GM13977 (cell line): ENCODE results near the gene CUX1.
A peak's percentile ranks its signal among the peaks of the same experiment; 100 is the strongest.

Experiments
- DNase-seq: peaks from one replicate; pipeline ENCODE4 v3.0.0; 2012; ENCODE audit warnings: low spot score
- in situ Hi-C: fragments of 300-500 bp; cut with MboI; formaldehyde crosslinking; loops from one replicate; pipeline ENCODE4 v1.12.0; 2022; ENCODE audit warnings: low sequenced_read_pairs, low pct_unique_long_range_greater_than_20kb, mixed read lengths, inconsistent platforms; ENCODE audit not compliant: unreplicated experiment
- TF ChIP-seq, protein P1 (sequence below): IDR thresholded peaks from 2 replicates; pipeline ENCODE4 v1.5.1; 2012; ENCODE audit warnings: mild to moderate bottlenecking, control low read depth; ENCODE audit not compliant: insufficient read depth; ENCODE audit errors: extremely low read depth, missing control alignments

Gene CUX1

DNA sequence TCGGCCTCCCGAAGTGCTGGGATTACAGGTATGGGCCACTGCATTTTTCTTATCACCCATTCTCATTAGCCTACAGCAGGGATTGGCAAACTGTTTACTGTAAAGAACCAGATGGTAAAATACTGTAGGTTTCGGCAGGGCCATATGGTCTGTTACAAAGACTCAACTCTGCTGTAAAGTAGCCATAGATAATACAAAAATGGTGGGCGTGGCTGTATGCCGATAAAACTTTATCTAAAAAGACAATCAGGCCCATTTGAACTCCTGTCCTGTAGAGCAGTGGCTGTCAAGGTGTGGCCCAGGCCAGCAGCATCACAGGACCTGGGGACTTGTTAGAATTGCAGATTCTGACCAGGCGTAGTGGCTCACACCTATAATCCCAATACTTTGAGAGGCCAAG lies 134.3 kb downstream of the CUX1 start:
- in situ Hi-C loops: no loop called here
- no peak for DNase-seq
- TF ChIP-seq, protein P1, sequence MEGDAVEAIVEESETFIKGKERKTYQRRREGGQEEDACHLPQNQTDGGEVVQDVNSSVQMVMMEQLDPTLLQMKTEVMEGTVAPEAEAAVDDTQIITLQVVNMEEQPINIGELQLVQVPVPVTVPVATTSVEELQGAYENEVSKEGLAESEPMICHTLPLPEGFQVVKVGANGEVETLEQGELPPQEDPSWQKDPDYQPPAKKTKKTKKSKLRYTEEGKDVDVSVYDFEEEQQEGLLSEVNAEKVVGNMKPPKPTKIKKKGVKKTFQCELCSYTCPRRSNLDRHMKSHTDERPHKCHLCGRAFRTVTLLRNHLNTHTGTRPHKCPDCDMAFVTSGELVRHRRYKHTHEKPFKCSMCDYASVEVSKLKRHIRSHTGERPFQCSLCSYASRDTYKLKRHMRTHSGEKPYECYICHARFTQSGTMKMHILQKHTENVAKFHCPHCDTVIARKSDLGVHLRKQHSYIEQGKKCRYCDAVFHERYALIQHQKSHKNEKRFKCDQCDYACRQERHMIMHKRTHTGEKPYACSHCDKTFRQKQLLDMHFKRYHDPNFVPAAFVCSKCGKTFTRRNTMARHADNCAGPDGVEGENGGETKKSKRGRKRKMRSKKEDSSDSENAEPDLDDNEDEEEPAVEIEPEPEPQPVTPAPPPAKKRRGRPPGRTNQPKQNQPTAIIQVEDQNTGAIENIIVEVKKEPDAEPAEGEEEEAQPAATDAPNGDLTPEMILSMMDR: no peak

DNA sequence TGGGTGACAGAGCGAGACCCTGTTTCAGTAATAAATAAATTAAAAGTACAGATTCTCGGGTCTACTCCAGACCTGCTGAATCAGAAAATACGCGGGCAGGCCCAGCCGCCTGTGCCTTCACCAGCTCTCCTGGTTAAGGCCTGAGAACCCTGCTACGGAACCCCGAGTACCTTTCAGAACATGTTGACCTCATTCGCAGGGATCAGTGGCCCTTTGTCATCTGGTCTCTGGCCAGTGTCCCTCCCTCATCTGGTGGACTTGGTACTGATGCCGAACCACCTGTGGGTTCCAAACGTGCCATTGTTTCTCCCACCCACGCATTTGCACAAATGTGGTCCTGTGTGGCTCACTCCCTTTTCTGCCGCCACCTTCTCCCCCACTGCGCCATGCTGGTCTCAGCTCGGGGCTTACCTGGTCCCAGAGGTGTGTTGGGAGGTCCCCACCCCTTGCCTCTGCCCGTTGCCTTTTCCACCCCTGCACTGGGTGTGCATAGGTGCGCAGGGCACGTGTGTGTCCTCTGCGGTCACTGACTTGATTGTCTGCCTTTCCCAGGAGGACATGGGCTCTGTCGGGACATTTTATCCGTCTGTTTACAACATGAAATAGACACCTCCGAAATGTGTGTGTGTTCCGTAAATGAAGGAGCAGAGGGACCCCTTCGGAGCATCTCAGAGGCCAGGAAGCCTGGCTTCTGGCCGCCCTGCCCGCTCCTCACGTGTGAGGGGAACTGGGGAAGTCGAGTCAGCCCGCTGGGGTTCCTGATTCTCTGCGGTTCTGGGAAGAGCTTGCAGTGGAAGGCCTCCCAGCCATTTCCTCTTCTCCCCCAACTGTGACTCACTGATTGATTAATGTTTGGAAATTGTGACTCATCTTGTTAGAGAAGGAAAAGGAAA lies 135.2 kb downstream of the CUX1 start:
- TF ChIP-seq, protein P1: no peak
- DNase-seq: no peak
- in situ Hi-C loops: no loop called here

DNA sequence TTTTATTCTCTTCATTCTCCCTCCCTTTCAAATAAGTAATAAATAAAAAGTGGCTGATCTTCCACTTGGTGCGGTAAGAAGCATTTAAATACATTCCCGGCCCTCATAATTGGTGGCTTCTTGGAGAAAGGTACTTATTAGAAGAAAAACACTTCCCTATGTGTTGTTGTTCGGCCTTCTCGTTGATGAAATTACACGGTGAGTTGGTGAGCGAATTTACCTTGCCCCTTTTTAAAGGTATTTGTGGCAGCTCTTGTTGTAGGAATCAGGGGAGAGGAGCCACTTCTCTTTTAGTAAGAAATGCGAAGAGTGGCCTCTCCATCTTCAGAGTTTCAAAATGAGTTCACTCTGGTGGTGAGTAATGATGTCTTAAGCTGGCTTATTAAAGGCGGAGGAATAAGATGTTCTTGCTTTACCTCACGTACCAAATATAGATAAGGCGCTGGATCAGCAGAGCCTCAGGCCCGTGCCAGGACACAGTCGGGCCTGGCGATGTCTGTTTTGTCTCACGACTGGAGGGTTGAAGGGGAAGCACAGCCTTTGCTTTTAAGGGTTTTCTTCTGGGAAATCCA lies 135.9 kb downstream of the CUX1 start:
- in situ Hi-C loops: no loop called here
- peak; percentile 79 for DNase-seq
- TF ChIP-seq, protein P1: no peak

DNA sequence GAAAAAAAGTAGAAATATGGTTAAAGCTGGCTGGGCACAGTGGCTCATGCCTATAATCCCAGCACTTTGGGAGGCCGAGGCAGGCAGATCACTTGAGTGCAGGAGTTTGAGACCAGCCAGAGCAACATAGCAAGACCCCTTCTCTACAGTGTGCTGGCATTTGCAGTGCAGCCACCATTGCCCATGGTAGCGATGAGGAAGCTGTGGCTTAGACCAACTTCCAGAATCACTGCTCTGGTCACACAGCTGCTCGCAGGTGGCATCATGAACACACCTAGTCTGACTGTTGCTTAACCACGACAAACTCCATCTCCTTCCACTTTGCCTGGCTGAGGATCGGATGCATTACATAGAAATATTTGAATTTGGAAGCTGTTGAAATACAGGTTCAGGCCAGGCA lies 137.1 kb downstream of the CUX1 start:
- TF ChIP-seq, protein P1: no peak
- in situ Hi-C loops: no loop called here
- no peak for DNase-seq

DNA sequence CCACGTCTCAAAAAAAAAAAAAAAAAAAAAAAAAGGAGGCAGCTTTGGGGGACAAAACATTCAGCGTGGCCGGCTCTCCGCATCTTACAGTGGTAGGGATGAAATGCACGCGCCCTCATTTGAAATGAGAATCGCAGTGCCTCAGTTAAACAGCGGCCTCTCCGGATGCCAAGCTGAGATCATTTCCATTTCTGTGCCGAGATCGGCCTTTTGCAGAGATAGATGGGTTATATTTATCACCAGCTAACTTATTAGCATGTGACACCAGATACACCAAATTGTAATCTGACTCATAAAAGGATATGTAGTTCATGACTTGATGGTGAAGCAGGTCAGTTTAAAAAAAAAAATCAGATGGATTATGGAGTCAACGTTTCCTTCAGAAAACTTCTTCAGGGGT lies 138.7 kb downstream of the CUX1 start:
- TF ChIP-seq, protein P1: no peak
- DNase-seq: no peak
- in situ Hi-C loops: no loop called here

DNA sequence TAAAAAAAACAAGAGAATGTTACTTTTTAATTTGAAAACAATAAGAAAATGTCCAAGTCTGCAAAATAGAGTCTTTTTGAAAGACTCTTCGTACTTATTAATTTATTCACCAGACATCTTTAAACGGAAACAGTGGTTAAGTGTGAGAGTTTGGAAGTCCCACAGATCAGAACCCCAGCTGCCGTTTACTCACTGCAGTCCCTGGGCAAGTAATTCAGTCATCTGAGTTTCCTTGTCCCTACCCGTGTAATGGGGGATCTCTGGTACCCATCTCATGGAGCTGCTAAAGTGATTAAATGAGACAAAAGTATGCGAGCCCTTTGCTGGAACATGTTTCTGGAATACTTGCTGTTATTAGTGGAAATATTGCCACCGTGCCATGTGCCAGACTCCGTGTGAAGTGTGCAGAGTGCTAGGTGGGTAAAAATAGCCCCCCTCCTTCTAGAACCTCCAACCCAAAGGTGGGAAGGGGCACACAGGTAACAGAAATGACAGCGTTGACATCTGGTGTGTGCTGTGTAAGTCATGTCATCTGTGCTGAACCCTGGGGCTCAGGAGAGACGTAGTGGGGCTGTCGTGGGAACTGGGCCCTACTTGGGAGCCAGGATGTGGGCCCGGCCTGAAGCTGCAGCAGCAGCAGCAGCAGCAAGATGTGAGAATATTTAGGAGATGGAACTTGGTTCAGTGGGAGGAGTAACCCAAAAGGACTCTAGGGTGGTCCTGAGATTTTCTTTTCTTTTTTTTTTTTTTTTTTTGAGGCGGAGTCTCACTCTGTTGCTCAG lies 140.5 kb downstream of the CUX1 start:
- no peak for DNase-seq
- TF ChIP-seq, protein P1: no peak

More for the DNA sequence above, 140.5 kb downstream of the CUX1 start:
- in situ Hi-C loops: no loop called here
